Adrenal gland (tissue), 12 donors: Measurements from ENCODE around the gene PPAT. TPM values are rescaled to one million over a fixed set of nuclear protein-coding genes. Genes with fewer than 3 reads are reported as not detected.

Source experiments
- DNase-seq, 7 donors: peaks; one replicate each; pipeline ENCODE4 v3.0.0-alpha.2; 2019 to 2020
- H3K27ac ChIP-seq, 5 donors: fragments of 200-600 bp; sonication (generic) in 4 of 5; 1 replicate in 3 of 5; 2 replicates in 2 of 5; pipeline versions ENCODE4 v1.5.1 to v1.8.0; 2016 to 2020; ENCODE audit warnings: mild to moderate bottlenecking in 1 of 5
- H3K27me3 ChIP-seq: fragments of 200-600 bp; 2 replicates; pipeline ENCODE4 v1.8.0; 2021
- H3K36me3 ChIP-seq, 2 donors: fragments of 200-600 bp; replicated peaks in 1 of 2; 1 replicate in 1 of 2; 2 replicates in 1 of 2; pipeline versions ENCODE4 v1.5.1 to v1.8.0; 2018 to 2022
- H3K4me1 ChIP-seq, 2 donors: fragments of 200-600 bp; replicated peaks in 1 of 2; 1 replicate in 1 of 2; 2 replicates in 1 of 2; pipeline versions ENCODE4 v1.5.1 to v1.8.0; 2018 to 2021
- H3K4me3 ChIP-seq, 4 donors: fragments of 200-600 bp; sonication (generic) in 3 of 4; one replicate each; pipeline ENCODE4 v1.5.1; 2016 to 2018
- H3K9me3 ChIP-seq, 3 donors: fragments of 200-600 bp; sonication (generic) in 1 of 3; replicated peaks in 1 of 3; 1 replicate in 2 of 3; 2 replicates in 1 of 3; pipeline versions ENCODE4 v1.5.1 to v1.8.0; 2016 to 2021
- CTCF ChIP-seq, 6 experiments: fragments of 450-650 bp in 4 of 6; fragments of 200-600 bp in 2 of 6; sonication (generic) in 1 of 6; IDR thresholded peaks; 1 replicate in 5 of 6; 2 replicates in 1 of 6; pipeline versions ENCODE4 v1.5.1 to v1.8.0; 2016 to 2021; ENCODE audit warnings: antibody characterized with exemption in 6 of 6, mild to moderate bottlenecking in 2 of 6, moderate library complexity in 1 of 6
- POLR2A ChIP-seq, 2 donors: fragments of 450-650 bp; IDR thresholded peaks; one replicate each; pipeline ENCODE4 v1.6.1; 2017; ENCODE audit warnings: antibody characterized with exemption in 2 of 2, mild to moderate bottlenecking in 2 of 2, moderate library complexity in 1 of 2
- WGBS, 4 donors: extraction: QIAGEN DNeasy Blood & Tissue Kit in 2 of 4; methylation state at CpG; one replicate each; pipeline versions ENCODE4 v1.1.5 to v1.1.7; 2013 to 2017; 5-methylcytosine and 5-hydroxymethylcytosine counted together
- intact Hi-C, 2 donors: fragments of 100-400 bp; cut with DNase I; formaldehyde crosslinking; loops; one replicate each; pipeline versions ENCODE4 v1.14.1 to v1.15.0; 2022 to 2023
- polyA plus RNA-seq, 3 donors: library from polyadenylated mRNA; stranded (reverse); fragments of 200-250 nt in 2 of 3; fragments of 350-450 nt in 1 of 3; fragmentation: Illumina TruSeq in 1 of 3; extraction: RNeasy Lipid Tissue Mini Kit (QIAGEN cat#74804) in 1 of 3; gene quantifications; one replicate each; pipeline ENCODE4 v1.2.3, GENCODE V29; 2013 to 2014
- total RNA-seq, 9 donors: library from RNA; depleted of rRNA in 4 of 9; stranded (reverse); fragments of >200 nt in 4 of 9; fragments of 120-200 nt in 1 of 9; fragmentation: NEBNext Ultra II Directional in 1 of 9; extraction: Animal tissue kit (Norgen Biotek cat#: 25700) in 1 of 9; gene quantifications; one replicate each; pipeline versions ENCODE4 v1.1.0 to v1.2.4, GENCODE V29; 2013 to 2023
- donor health status: healthy with polysubstance abuse.
- donor health status: Bipolar disorder and iron deficiency.
- donor health status: DM: yes; HTN: yes; CAD: no.
- donor health status: DM: no; HTN: no; CAD: no.
- donor health status: DM: no; HTN: no; CAD: no.
- donor health status: DM: yes; HTN: yes; CAD: no.

Gene PPAT
- total and polyA plus RNA-seq, 12 donors, result 1.8 to 19.9 (median 11.5) TPM

DNA sequence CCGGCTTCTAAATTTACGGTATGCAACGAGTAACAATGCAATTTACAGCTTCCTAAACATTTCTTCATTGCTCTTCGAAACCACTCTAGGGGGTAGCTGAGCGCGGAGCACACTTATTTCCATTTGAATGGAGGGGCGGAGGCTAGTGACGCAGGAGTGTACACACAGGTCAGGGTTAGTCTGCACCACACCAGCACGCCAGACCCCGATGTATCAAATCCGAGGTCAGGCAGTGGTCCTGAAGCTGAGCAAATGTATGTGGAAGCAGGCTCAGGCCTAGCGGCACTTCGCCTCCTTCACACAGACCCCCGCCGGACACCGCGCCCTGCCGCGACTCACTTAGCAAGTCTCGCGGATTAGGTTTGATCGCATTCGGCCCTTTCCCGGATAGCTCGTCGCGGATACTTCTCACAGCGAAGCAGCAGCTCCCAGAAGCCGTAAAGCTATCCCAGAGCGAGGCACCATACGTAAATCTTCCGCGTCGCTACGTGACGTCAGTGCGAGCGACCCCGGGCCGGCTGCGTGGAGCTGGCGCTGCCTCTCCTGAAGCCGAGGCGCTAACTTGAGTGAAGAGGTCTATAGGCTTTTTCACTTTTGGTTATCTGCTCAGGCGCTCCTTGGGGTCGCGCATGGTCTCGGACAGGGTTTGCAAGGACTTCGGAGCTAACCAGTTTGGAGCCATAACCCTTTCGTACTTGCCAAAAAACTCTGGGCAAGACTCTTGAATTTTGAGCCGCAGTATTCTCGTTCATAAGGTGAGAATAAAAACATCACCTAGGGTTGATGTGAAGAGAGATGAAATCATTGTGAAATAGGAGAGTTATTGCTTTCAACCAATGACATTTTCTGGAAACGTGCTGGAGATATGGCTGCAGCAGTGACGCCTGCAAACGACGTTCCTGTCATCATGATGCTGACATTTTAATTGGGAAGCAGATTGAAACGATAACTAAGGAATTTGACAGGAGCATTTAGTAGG is 48.1 kb downstream of the PPAT start, which contains the start of gene AASDH:
AASDH (minus strand) TSS at position 469 of the 979 bp plus-strand sequence. CDS start 3,192 bp downstream, outside the sequence.
- Histone ChIP-seq H3K27me3 (no peaks in the 10 kb centered on the region), H3K4me3 (peak within 1 kb of the TSS; percentile 3 to 94 (median 85)), H3K9me3 (no peaks in the 10 kb centered on the region), H3K36me3 (no peaks in the 10 kb centered on the region), H3K4me1 (peaks cover 17 to 21% of the 10 kb centered on the region in 2 donors), H3K27ac (peak within 1 kb of the TSS; percentile 86 to 100 (median 98))
- DNase-seq, result peak; percentile 92 to 98 (median 94)
- intact Hi-C loops, result no loop called here
- TF ChIP-seq POLR2A (IDR thresholded peaks at IDR 0.05) (peak; percentile 87 to 94), CTCF (IDR thresholded peaks at IDR 0.05) (no peak)
- WGBS, 4 donors, result 0 to 1% (median 0%) methylated on average over 24 to 57 of the region's 57 CpGs

DNA sequence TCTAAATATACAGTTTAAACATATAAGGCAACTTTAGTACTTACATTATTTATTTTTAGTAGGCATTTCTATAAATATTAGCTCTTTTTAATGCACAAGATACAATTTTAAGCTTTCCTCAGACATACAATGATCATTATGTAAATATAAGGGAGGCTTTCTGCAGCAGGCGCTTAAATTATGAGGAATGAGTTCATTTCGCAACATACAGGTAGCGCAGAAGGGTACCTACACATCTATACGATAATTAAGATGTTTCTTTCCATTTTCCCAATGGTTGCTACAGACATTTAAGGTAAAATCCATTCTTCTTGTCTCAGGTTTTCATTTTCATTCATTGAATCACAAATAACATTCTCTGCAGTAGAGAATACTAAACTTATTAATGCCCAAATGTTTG is 49.3 kb downstream of the PPAT start:
- no peak overlapping the region for H3K27ac ChIP-seq
- 94 to 97% (median 95%) methylated on average over 4 of the region's 4 CpGs for WGBS, 4 donors
- intact Hi-C loops, result no loop called here

GRCh38 chr4:56375458-56375857 is 60.0 kb downstream of the PPAT start:
- intact Hi-C loops, result no loop called here
- Histone ChIP-seq H3K27me3 (no peaks in the 10 kb centered on the region), H3K36me3 (peaks cover 0 to 4% of the 10 kb centered on the region in 2 donors), H3K9me3 (no peaks in the 10 kb centered on the region), H3K4me1 (no peaks in the 10 kb centered on the region), H3K4me3 (no peak overlapping the region), H3K27ac (no peak overlapping the region)
- DNase-seq, result no peak
- 84 to 91% (median 85%) methylated on average over 2 of the region's 2 CpGs for WGBS, 4 donors
- TF ChIP-seq CTCF (IDR thresholded peaks at IDR 0.05) (no peak), POLR2A (IDR thresholded peaks at IDR 0.05) (no peak)

More for the DNA sequence above, 49.3 kb downstream of the PPAT start:
- no peak for TF ChIP-seq POLR2A (IDR thresholded peaks at IDR 0.05)
- TF ChIP-seq CTCF (IDR thresholded peaks at IDR 0.05), result no peak
- H3K4me1 ChIP-seq, result peaks cover 17 to 21% of the 10 kb centered on the region in 2 donors
- DNase-seq, result no peak
- no peaks in the 10 kb centered on the region for H3K9me3 ChIP-seq
- peak overlapping the region in 1 of 4 donors; percentile 94 for H3K4me3 ChIP-seq
- H3K27me3 ChIP-seq, result no peaks in the 10 kb centered on the region
- no peaks in the 10 kb centered on the region for H3K36me3 ChIP-seq

DNA sequence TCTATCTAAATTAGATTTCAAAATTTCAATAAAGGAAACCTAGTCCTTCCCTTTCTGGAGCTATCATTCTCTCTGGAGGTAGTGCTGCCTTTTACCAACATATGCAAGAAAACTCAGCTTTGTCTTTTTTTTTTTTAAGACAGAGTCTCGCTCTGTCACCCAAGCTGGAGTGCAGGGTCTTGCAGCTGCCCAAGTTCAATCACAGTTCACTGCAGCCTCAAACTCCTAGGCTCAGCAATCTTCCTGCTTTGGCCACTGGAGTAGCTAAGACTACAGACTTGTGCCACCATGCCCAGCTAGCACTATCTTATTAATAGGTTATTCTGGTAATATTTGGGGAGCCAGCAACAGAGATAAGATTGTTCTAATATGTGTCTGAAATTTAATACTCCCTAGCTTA is 60.5 kb downstream of the PPAT start:
- no peaks in the 10 kb centered on the region for H3K4me1 ChIP-seq
- no peak for TF ChIP-seq POLR2A (IDR thresholded peaks at IDR 0.05)
- no peak for TF ChIP-seq CTCF (IDR thresholded peaks at IDR 0.05)
- no peak overlapping the region for H3K4me3 ChIP-seq
- WGBS, 4 donors, result 95 to 100% (median 100%) methylated on average over 1 of the region's 1 CpG
- H3K27me3 ChIP-seq, result no peaks in the 10 kb centered on the region
- intact Hi-C loops, result no loop called here
- peaks cover 0 to 2% of the 10 kb centered on the region in 2 donors for H3K36me3 ChIP-seq
- DNase-seq, result no peak
- H3K27ac ChIP-seq, result no peak overlapping the region
- H3K9me3 ChIP-seq, result no peaks in the 10 kb centered on the region
